Panc1 (cell line): ENCODE results near the gene DNM3. TPM values are rescaled to one million over a fixed set of nuclear protein-coding genes. Genes with fewer than 3 reads are reported as not detected.

ENCODE experiments used
- ATAC-seq: fragments of 200-7000 bp; cut with Tn5 transposase; 2 replicates; pipeline ENCODE4 v1.9.1; 2020; ENCODE audit warnings: mild to moderate bottlenecking, moderate library complexity
- BruUV-seq: library from RNA; stranded (reverse); fragments of 400-500 nt; replicated peaks from 2 replicates; lab custom pipeline; 2021; lab: Mats Ljungman, UMichigan
- CTCF ChIA-PET: fragments of 300-600 bp; sonication (Branson Sonifier 250); formaldehyde crosslinking; loops from one replicate; lab custom pipeline; 2022; ENCODE audit warnings: antibody characterized with exemption; lab: Charles Lee
- POLR2A ChIA-PET: fragments of 300-600 bp; sonication (Branson Sonifier 250); formaldehyde crosslinking; loops from one replicate; lab custom pipeline; 2022; ENCODE audit warnings: antibody characterized with exemption; lab: Charles Lee
- DNase-seq: peaks from one replicate; pipeline ENCODE4 v3.0.0-alpha.2; 2010; ENCODE audit warnings: low read depth, low spot score
- H3K27ac ChIP-seq: 2 replicates; pipeline ENCODE4 v1.5.1; 2011; ENCODE audit warnings: mild to moderate bottlenecking, low read length, inconsistent platforms
- H3K27me3 ChIP-seq: fragments of 200-500 bp; sonication (Bioruptor generic); 2 replicates; pipeline ENCODE4 v1.6.0; 2014; ENCODE audit warnings: low read length, inconsistent platforms; ENCODE audit not compliant: control insufficient read depth, insufficient read depth
- H3K36me3 ChIP-seq: fragments of 200-500 bp; sonication (Bioruptor generic); 2 replicates; pipeline ENCODE4 v1.5.1; 2014; ENCODE audit warnings: inconsistent platforms, mild to moderate bottlenecking, low read length, moderate library complexity; ENCODE audit not compliant: control insufficient read depth, insufficient read depth
- H3K4me1 ChIP-seq: 2 replicates; pipeline ENCODE4 v1.5.1; 2011; ENCODE audit warnings: inconsistent platforms, mild to moderate bottlenecking, low read length, moderate library complexity; ENCODE audit not compliant: control insufficient read depth, insufficient read depth
- H3K4me3 ChIP-seq, 2 experiments: 2 replicates each; pipeline ENCODE4 v1.5.1; 2011 to 2012; ENCODE audit warnings: low read depth in 2 of 2, low read length in 2 of 2, mild to moderate bottlenecking in 2 of 2, inconsistent platforms in 1 of 2, moderate library complexity in 1 of 2
- H3K9me3 ChIP-seq: fragments of 200-500 bp; sonication (Bioruptor generic); 2 replicates; pipeline ENCODE4 v1.5.1; 2014; ENCODE audit warnings: low read depth, mild to moderate bottlenecking, inconsistent platforms, low read length, moderate library complexity; ENCODE audit not compliant: control insufficient read depth, insufficient read depth
- CTCF ChIP-seq: fragments of 450-650 bp; IDR thresholded peaks from 2 replicates; pipeline ENCODE4 v1.5.1; 2017; ENCODE audit warnings: mild to moderate bottlenecking
- POLR2AphosphoS5 ChIP-seq: IDR thresholded peaks from 2 replicates; pipeline ENCODE4 v1.6.1; 2012; ENCODE audit warnings: mild to moderate bottlenecking, low read depth, low read length, moderate library complexity
- REST ChIP-seq, 2 experiments: IDR thresholded peaks; 2 replicates each; pipeline ENCODE4 v1.6.1; 2011 to 2012; ENCODE audit warnings: low read depth in 2 of 2, control low read depth in 1 of 2, low read length in 1 of 2, mild to moderate bottlenecking in 1 of 2, moderate library complexity in 1 of 2; ENCODE audit not compliant: insufficient read depth in 1 of 2
- SIN3A ChIP-seq: IDR thresholded peaks from 2 replicates; pipeline ENCODE4 v1.6.1; 2012; ENCODE audit warnings: low read depth, mild to moderate bottlenecking, low read length, moderate library complexity, borderline replicate concordance; ENCODE audit not compliant: insufficient read depth
- TCF7L2 ChIP-seq: IDR thresholded peaks from 2 replicates; pipeline ENCODE4 v1.6.1; 2011; ENCODE audit warnings: mild to moderate bottlenecking, low read depth, low read length, inconsistent platforms
- in situ Hi-C: cut with HindIII; loops from 2 replicates; pipeline ENCODE4 v1.10.0; 2016; ENCODE audit warnings: low sequenced_read_pairs, low pct_unique_long_range_greater_than_20kb
- intact Hi-C: fragments of 100-400 bp; cut with micrococcal nuclease; formaldehyde crosslinking; loops from one replicate; pipeline ENCODE4 v1.10.0; 2022; ENCODE audit not compliant: unreplicated experiment
- total RNA-seq: library from RNA; stranded (reverse); gene quantifications from one replicate; pipeline ENCODE4 v1.2.1, GENCODE V29; 2021; ENCODE audit not compliant: unreplicated experiment

Gene DNM3
- total RNA-seq, 1 experiment from 2014 or later: 0.46 TPM

- no TSS peak for BruUV-seq
- POLR2A ChIA-PET: no interaction called here
- Histone ChIP-seq H3K4me1 (no peaks in the 10 kb centered on the region; the same call in 1 of the 2 replicates), H3K4me3 (no peak overlapping the region), H3K27me3 (no peaks in the 10 kb centered on the region), H3K27ac (no peak overlapping the region; the same call in 1 of the 2 replicates), H3K36me3 (no peaks in the 10 kb centered on the region), H3K9me3 (no peaks in the 10 kb centered on the region)
- intact Hi-C loops: no loop called here
- no peak for TF ChIP-seq REST (IDR thresholded peaks at IDR 0.05; ENCODE audit: insufficient read depth in 1 of 2, low read depth in 2 of 2, low read length in 1 of 2)
- TF ChIP-seq POLR2AphosphoS5: no peak
- no peak for TF ChIP-seq CTCF
- no peak for TF ChIP-seq SIN3A
- TF ChIP-seq TCF7L2: no peak
- in situ Hi-C loops: no loop called here
- ATAC-seq: no peak
- CTCF ChIA-PET: no interaction called here
- DNase-seq: no peak
Measured at GRCh38 chr1:172068334-172068733, 227.0 kb downstream of the DNM3 start.

- in situ Hi-C loops: no loop called here
- BruUV-seq: no TSS peak
Measured at GRCh38 chr1:172069051-172069450, 227.8 kb downstream of the DNM3 start.

More at GRCh38 chr1:172069051-172069450, 227.8 kb downstream of the DNM3 start:
- H3K27ac ChIP-seq: no peak overlapping the region
- intact Hi-C loops: no loop called here
- no peak for TF ChIP-seq POLR2AphosphoS5
- no peak for TF ChIP-seq SIN3A
- TF ChIP-seq REST (IDR thresholded peaks at IDR 0.05; ENCODE audit: insufficient read depth in 1 of 2, low read depth in 2 of 2, low read length in 1 of 2): no peak
- TF ChIP-seq CTCF: no peak
- no peak for TF ChIP-seq TCF7L2
- no peaks in the 10 kb centered on the region for H3K36me3 ChIP-seq
- DNase-seq (no peak), ATAC-seq (no peak)
- H3K27me3 ChIP-seq: no peaks in the 10 kb centered on the region
- no peaks in the 10 kb centered on the region for H3K9me3 ChIP-seq
- no peak overlapping the region for H3K4me3 ChIP-seq
- POLR2A ChIA-PET: interaction anchor here (0.5 kb wide), 1 partner anchor 79 kb away, joined by 6 read pairs; no protein-coding TSS in a partner anchor
- H3K4me1 ChIP-seq: no peaks in the 10 kb centered on the region; the same call in 1 of the 2 replicates
- CTCF ChIA-PET: no interaction called here
